Measurements from ENCODE around the gene LPP.

The LPP gene

GRCh38 chr3:188663839-188664238, 509.9 kb downstream of the LPP start:
- DNase-seq, result no peak

GRCh38 chr3:188664795-188665194, 510.8 kb downstream of the LPP start:
- DNase-seq, result no peak

GRCh38 chr3:188667926-188668325, 514.0 kb downstream of the LPP start:
- DNase-seq, result no peak

GRCh38 chr3:188670446-188670845, 516.5 kb downstream of the LPP start:
- DNase-seq, result no peak

- DNase-seq, result no peak
These were observed 518.0 kb downstream of the LPP start for GRCh38 chr3:188671971-188672370.

- DNase-seq, result no peak
These were observed 518.9 kb downstream of the LPP start for GRCh38 chr3:188672840-188673239.

GRCh38 chr3:188673646-188674186, 519.8 kb downstream of the LPP start:
- no peak for DNase-seq

- DNase-seq, result no peak
These were observed 520.6 kb downstream of the LPP start for GRCh38 chr3:188674595-188674994.

GRCh38 chr3:188677344-188677743, 523.4 kb downstream of the LPP start:
- no peak for DNase-seq

GRCh38 chr3:188680189-188680588, 526.2 kb downstream of the LPP start:
- no peak for DNase-seq

GRCh38 chr3:188680605-188681004, 526.6 kb downstream of the LPP start:
- no peak for DNase-seq

GRCh38 chr3:188682316-188682715, 528.4 kb downstream of the LPP start:
- no peak for DNase-seq

- DNase-seq, result no peak
These were observed 529.1 kb downstream of the LPP start for GRCh38 chr3:188683032-188683521.

GRCh38 chr3:188684276-188684675, 530.3 kb downstream of the LPP start:
- no peak for DNase-seq

GRCh38 chr3:188685789-188686188, 531.8 kb downstream of the LPP start:
- DNase-seq, result no peak

GRCh38 chr3:188686324-188686723, 532.4 kb downstream of the LPP start:
- DNase-seq, result no peak

GRCh38 chr3:188687389-188687788, 533.4 kb downstream of the LPP start:
- no peak for DNase-seq

- peak; percentile 45 for DNase-seq
These were observed 535.2 kb downstream of the LPP start for GRCh38 chr3:188689101-188689574.

GRCh38 chr3:188690064-188690463, 536.1 kb downstream of the LPP start:
- DNase-seq, result no peak

GRCh38 chr3:188691004-188691403, 537.0 kb downstream of the LPP start:
- DNase-seq, result no peak

- DNase-seq, result no peak
These were observed 537.7 kb downstream of the LPP start for GRCh38 chr3:188691665-188692064.

GRCh38 chr3:188692700-188693099, 538.7 kb downstream of the LPP start:
- no peak for DNase-seq

- no peak for DNase-seq
These were observed 539.5 kb downstream of the LPP start for GRCh38 chr3:188693435-188693834.

- no peak for DNase-seq
These were observed 541.3 kb downstream of the LPP start for GRCh38 chr3:188695241-188695640.

GRCh38 chr3:188697127-188697526, 543.2 kb downstream of the LPP start:
- no peak for DNase-seq
